ENCODE data around the gene HOXA13. TPM values are rescaled to one million over a fixed set of nuclear protein-coding genes. Genes with fewer than 3 reads are reported as not detected.

HOXA13 gene
- polyA plus RNA-seq, 1 experiment, result 4.6 TPM

GRCh38 chr7:27181795-27182275, 18.1 kb downstream of the HOXA13 start:
- TF ChIP-seq, protein P1, sequence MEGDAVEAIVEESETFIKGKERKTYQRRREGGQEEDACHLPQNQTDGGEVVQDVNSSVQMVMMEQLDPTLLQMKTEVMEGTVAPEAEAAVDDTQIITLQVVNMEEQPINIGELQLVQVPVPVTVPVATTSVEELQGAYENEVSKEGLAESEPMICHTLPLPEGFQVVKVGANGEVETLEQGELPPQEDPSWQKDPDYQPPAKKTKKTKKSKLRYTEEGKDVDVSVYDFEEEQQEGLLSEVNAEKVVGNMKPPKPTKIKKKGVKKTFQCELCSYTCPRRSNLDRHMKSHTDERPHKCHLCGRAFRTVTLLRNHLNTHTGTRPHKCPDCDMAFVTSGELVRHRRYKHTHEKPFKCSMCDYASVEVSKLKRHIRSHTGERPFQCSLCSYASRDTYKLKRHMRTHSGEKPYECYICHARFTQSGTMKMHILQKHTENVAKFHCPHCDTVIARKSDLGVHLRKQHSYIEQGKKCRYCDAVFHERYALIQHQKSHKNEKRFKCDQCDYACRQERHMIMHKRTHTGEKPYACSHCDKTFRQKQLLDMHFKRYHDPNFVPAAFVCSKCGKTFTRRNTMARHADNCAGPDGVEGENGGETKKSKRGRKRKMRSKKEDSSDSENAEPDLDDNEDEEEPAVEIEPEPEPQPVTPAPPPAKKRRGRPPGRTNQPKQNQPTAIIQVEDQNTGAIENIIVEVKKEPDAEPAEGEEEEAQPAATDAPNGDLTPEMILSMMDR (IDR thresholded peaks at IDR 0.05; ENCODE audit: insufficient read depth, low read depth, low read length), result no peak
- POLR2A ChIA-PET, result interaction anchor here (0.5 kb wide), 1 partner anchor 896 kb away, joined by 6 read pairs; no protein-coding TSS in a partner anchor
- no peaks in the 10 kb centered on the region for H3K27me3 ChIP-seq (ENCODE audit: control insufficient read depth, insufficient read depth, low read length)
- no peak for DNase-seq (ENCODE audit: low read depth)
- peaks cover 8% of the 10 kb centered on the region for H3K36me3 ChIP-seq (ENCODE audit: control insufficient read depth, insufficient read depth, low read length)
- CTCF ChIA-PET, result interaction anchor here (1.3 to 12.5 kb wide), 3 partner anchors 9 to 18 kb away, joined by 3 to 187 read pairs (median 10); partner anchors contain the start of genes HOXA10, HOXA13 and HOXA9
- peak overlapping the region; percentile 88 for H3K4me3 ChIP-seq (ENCODE audit: low read depth, low read length)

GRCh38 chr7:27180431-27181420, 19.2 kb downstream of the HOXA13 start:
- TF ChIP-seq, protein P1 (IDR thresholded peaks at IDR 0.05; ENCODE audit: insufficient read depth, low read depth, low read length), result no peak
- H3K27me3 ChIP-seq (ENCODE audit: control insufficient read depth, insufficient read depth, low read length), result no peaks in the 10 kb centered on the region
- ChIA-PET POLR2A (interaction anchor here (0.5 to 2.3 kb wide), 4 partner anchors 7 to 897 kb away, joined by 3 to 7 read pairs (median 6); no protein-coding TSS in a partner anchor), CTCF (interaction anchor here (0.6 to 16.1 kb wide), 17 partner anchors 7 to 889 kb away, joined by 3 to 187 read pairs (median 7); partner anchors contain the start of genes HOXA10, HOXA11, HOXA13 and HOXA7)
- H3K4me3 ChIP-seq (ENCODE audit: low read depth, low read length), result peak overlapping the region; percentile 72
- H3K36me3 ChIP-seq (ENCODE audit: control insufficient read depth, insufficient read depth, low read length), result peaks cover 8% of the 10 kb centered on the region
- DNase-seq (ENCODE audit: low read depth), result no peak

- CTCF ChIA-PET, result interaction anchor here (0.6 to 16.1 kb wide), 18 partner anchors 8 to 915 kb away, joined by 3 to 187 read pairs (median 6); partner anchors contain the start of genes HOXA11, HOXA13 and HOXA7
Measured at GRCh38 chr7:27179503-27180430, 20.1 kb downstream of the HOXA13 start.

DNA sequence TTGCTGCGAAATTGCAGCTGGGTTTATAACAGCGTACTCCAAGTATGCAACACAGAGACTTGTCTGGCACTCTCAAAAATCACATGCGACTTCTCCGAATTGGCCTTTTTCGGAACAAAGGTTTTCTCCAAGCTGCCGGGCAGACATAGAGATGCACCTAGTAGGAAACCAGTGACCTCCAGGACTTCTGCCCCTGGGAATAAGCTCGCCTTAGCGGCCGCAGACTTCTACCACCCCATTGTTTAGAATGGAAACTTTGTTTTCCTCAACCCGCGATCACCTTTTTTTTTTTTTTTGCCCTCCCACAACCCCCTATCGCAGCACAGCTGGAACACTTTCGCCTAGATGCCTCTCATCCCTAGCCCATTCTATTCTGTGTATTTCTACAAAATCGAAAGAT, 20.9 kb downstream of the HOXA13 start:
- TF ChIP-seq, protein P1 (IDR thresholded peaks at IDR 0.05; ENCODE audit: insufficient read depth, low read depth, low read length), result no peak
- no peaks in the 10 kb centered on the region for H3K27me3 ChIP-seq (ENCODE audit: control insufficient read depth, insufficient read depth, low read length)
- H3K4me3 ChIP-seq (ENCODE audit: low read depth, low read length), result peak overlapping the region; percentile 72
- ChIA-PET CTCF (interaction anchor here (0.9 to 16.1 kb wide), 16 partner anchors 8 to 1230 kb away, joined by 3 to 187 read pairs (median 6); partner anchors contain the start of genes HOXA11, HOXA13 and HOXA7), POLR2A (interaction anchor here (0.5 to 2.3 kb wide), 5 partner anchors 9 to 866 kb away, joined by 4 to 11 read pairs (median 5); no protein-coding TSS in a partner anchor)
- peaks cover 9% of the 10 kb centered on the region for H3K36me3 ChIP-seq (ENCODE audit: control insufficient read depth, insufficient read depth, low read length)
- no peak for DNase-seq (ENCODE audit: low read depth)

More at GRCh38 chr7:27179503-27180430, 20.1 kb downstream of the HOXA13 start:
- Histone ChIP-seq H3K36me3 (ENCODE audit: control insufficient read depth, insufficient read depth, low read length) (peaks cover 9% of the 10 kb centered on the region), H3K4me3 (ENCODE audit: low read depth, low read length) (peak overlapping the region; percentile 72), H3K27me3 (ENCODE audit: control insufficient read depth, insufficient read depth, low read length) (no peaks in the 10 kb centered on the region)
- POLR2A ChIA-PET, result interaction anchor here (0.5 to 2.3 kb wide), 4 partner anchors 8 to 27 kb away, joined by 3 to 9 read pairs (median 6); no protein-coding TSS in a partner anchor
- TF ChIP-seq, protein P1 (IDR thresholded peaks at IDR 0.05; ENCODE audit: insufficient read depth, low read depth, low read length), result peak; percentile 97
- peak; percentile 68 for DNase-seq (ENCODE audit: low read depth)

Data from BJ (cell line).